ENCODE data around the gene ZBTB20. TPM values are rescaled to one million over a fixed set of nuclear protein-coding genes. Genes with fewer than 3 reads are reported as not detected.

Gene ZBTB20
- total RNA-seq, 5 donors from 2014 or later (not counting 1 experiment from before 2014, with no cell fraction given): 43.1 to 80.7 (median 48.4) TPM

DNA sequence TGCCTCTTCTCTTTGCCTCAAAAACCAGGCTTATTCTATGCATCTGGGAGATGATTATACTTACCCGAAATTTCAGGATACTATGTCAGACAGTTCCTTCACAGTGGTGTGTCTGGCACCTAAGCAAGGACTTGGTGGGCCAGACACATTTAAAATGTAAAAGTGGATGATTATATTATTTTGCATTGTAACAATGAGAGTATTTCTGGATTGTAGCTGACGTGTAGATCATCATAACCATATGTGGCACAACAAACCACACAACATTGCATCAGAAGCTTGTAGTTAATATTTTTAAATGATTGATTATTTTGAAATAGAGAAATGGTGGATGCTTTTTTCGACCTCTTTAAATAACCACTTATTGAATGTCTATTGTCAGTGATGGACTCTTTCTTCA, 744.2 kb downstream of the ZBTB20 start:
- no peaks in the 10 kb centered on the region for H3K36me3 Mint-ChIP-seq
- 100% methylated on average over 1 of the region's 3 CpGs for WGBS (ENCODE audit: insufficient coverage)
- no peak overlapping the region for H3K4me3 ChIP-seq (ENCODE audit: control insufficient read depth in 1 of 2, extremely low read depth in 1 of 2, low read length in 1 of 2)
- H3K27ac ChIP-seq (ENCODE audit: low read length): no peak overlapping the region
- no peaks in the 10 kb centered on the region for H3K4me1 Mint-ChIP-seq
- no peaks in the 10 kb centered on the region for H3K27me3 ChIP-seq (replicated peaks in 1 of 2; ENCODE audit: control insufficient read depth in 2 of 2, extremely low read depth in 1 of 2, insufficient read depth in 2 of 2, low read length in 1 of 2)
- no peaks in the 10 kb centered on the region for H3K9me3 ChIP-seq
- H3K4me1 ChIP-seq (ENCODE audit: control insufficient read depth in 1 of 2, extremely low read depth in 1 of 2, insufficient read depth in 2 of 2, low read length in 2 of 2): no peaks in the 10 kb centered on the region
- H3K4me3 Mint-ChIP-seq: no peak overlapping the region
- ATAC-seq (replicated peaks in 1 of 4) (no peak), DNase-seq (no peak)
- no peaks in the 10 kb centered on the region for H3K36me3 ChIP-seq (ENCODE audit: control insufficient read depth in 2 of 2, extremely low read depth in 1 of 2, insufficient read depth in 1 of 2, low read length in 1 of 2)
- CTCF ChIA-PET: interaction anchor here (0.7 to 2.0 kb wide), 2 partner anchors 15 to 16 kb away, joined by 4 to 8 read pairs; no protein-coding TSS in a partner anchor
- H3K27ac Mint-ChIP-seq: no peak overlapping the region
- no peaks in the 10 kb centered on the region for H3K9me3 Mint-ChIP-seq
- no peaks in the 10 kb centered on the region for H3K27me3 Mint-ChIP-seq
- POLR2A ChIA-PET: no interaction called here

DNA sequence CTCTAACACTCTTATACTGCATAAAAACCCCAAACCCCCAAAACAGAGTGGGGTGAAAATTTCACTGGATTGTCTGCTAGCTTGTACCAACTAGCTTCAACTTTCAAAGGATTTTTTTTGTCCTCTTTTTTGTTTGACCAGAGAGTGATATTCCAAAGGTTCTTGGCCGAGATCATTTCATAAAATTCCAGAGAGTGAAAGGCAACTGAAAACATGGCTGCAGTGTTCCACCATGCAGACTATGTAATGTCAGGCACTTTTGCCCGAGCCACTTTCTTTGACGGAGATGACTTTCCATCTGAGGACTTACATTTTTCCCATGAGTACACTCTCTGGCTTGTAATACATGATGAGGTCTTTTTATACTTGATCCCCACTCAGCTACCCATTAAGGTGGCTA, 745.7 kb downstream of the ZBTB20 start:
- no peaks in the 10 kb centered on the region for H3K36me3 ChIP-seq (ENCODE audit: control insufficient read depth in 2 of 2, extremely low read depth in 1 of 2, insufficient read depth in 1 of 2, low read length in 1 of 2)
- ATAC-seq (replicated peaks in 1 of 4) (no peak), DNase-seq (no peak)
- no peaks in the 10 kb centered on the region for H3K4me1 ChIP-seq (ENCODE audit: control insufficient read depth in 1 of 2, extremely low read depth in 1 of 2, insufficient read depth in 2 of 2, low read length in 2 of 2)
- Mint-ChIP-seq H3K36me3 (no peaks in the 10 kb centered on the region), H3K4me3 (no peak overlapping the region), H3K4me1 (peaks cover 2 to 8% (median 3%) of the 10 kb centered on the region in 3 donors), H3K27me3 (no peaks in the 10 kb centered on the region), H3K9me3 (no peaks in the 10 kb centered on the region), H3K27ac (no peak overlapping the region)
- no peaks in the 10 kb centered on the region for H3K27me3 ChIP-seq (replicated peaks in 1 of 2; ENCODE audit: control insufficient read depth in 2 of 2, extremely low read depth in 1 of 2, insufficient read depth in 2 of 2, low read length in 1 of 2)
- no peak overlapping the region for H3K4me3 ChIP-seq (ENCODE audit: control insufficient read depth in 1 of 2, extremely low read depth in 1 of 2, low read length in 1 of 2)
- CTCF ChIA-PET: interaction anchor here in 1 of 2 donors (0.7 to 0.8 kb wide), 2 partner anchors 115 to 217 kb away, joined by 3 read pairs; no protein-coding TSS in a partner anchor
- no CpG with 5 or more reads among the region's 3 CpGs for WGBS (ENCODE audit: insufficient coverage)
- POLR2A ChIA-PET: no interaction called here
- H3K27ac ChIP-seq (ENCODE audit: low read length): no peak overlapping the region
- H3K9me3 ChIP-seq: no peaks in the 10 kb centered on the region

DNA sequence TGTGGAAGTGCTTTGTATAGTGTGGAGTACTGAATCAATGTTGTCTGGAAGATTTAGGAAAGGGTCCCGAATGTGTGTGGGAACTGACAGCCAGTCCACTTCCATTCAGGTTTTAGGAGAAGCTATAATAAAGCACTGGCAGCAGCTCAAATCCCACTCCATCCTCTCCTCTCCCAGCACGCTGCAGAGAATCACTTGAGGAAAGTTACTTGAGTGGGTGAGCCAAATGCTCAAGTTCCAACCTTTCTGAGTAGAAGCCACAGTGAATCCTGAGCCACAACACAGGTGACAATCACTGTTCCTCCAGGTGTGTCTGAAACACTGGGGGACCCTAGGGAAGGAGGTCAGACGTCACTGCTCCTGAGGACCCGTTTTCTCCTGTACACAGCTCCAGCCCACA, 746.7 kb downstream of the ZBTB20 start:
- no peak overlapping the region for H3K27ac ChIP-seq (ENCODE audit: low read length)
- Mint-ChIP-seq H3K36me3 (no peaks in the 10 kb centered on the region), H3K4me1 (peaks cover 2 to 8% (median 3%) of the 10 kb centered on the region in 3 donors), H3K9me3 (no peaks in the 10 kb centered on the region), H3K27me3 (no peaks in the 10 kb centered on the region), H3K4me3 (no peak overlapping the region), H3K27ac (no peak overlapping the region)
- POLR2A ChIA-PET: no interaction called here
- no peaks in the 10 kb centered on the region for H3K27me3 ChIP-seq (replicated peaks in 1 of 2; ENCODE audit: control insufficient read depth in 2 of 2, extremely low read depth in 1 of 2, insufficient read depth in 2 of 2, low read length in 1 of 2)
- H3K4me3 ChIP-seq (ENCODE audit: control insufficient read depth in 1 of 2, extremely low read depth in 1 of 2, low read length in 1 of 2): no peak overlapping the region
- DNase-seq: no peak
- H3K36me3 ChIP-seq (ENCODE audit: control insufficient read depth in 2 of 2, extremely low read depth in 1 of 2, insufficient read depth in 1 of 2, low read length in 1 of 2): no peaks in the 10 kb centered on the region
- ATAC-seq (replicated peaks in 1 of 4): no peak
- H3K9me3 ChIP-seq: no peaks in the 10 kb centered on the region
- H3K4me1 ChIP-seq (ENCODE audit: control insufficient read depth in 1 of 2, extremely low read depth in 1 of 2, insufficient read depth in 2 of 2, low read length in 2 of 2): no peaks in the 10 kb centered on the region
- 93% methylated on average over 3 of the region's 4 CpGs for WGBS (ENCODE audit: insufficient coverage)
- CTCF ChIA-PET: interaction anchor here in 1 of 2 donors (0.5 to 1.3 kb wide), 2 partner anchors 16 to 22 kb away, joined by 3 read pairs; no protein-coding TSS in a partner anchor

DNA sequence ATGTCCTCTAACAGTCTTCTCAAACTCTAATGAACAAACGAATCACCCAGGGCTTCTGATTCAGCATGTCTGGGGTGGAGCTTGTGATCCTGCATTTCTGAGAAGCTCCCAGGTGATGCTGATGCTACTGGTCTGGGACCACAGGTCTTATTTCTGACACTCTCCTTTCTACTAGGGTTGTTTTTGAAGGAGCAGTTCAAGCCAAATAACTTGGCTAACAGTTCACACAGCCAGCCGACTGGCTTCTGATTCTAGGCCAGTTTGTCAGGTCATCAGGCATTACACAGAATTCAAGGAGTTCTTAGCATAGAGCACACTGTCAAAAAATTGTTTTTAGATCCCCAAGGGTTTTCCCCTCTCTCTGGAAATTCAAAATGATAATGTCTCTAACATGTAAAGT, 752.5 kb downstream of the ZBTB20 start:
- POLR2A ChIA-PET: no interaction called here
- Mint-ChIP-seq H3K9me3 (no peaks in the 10 kb centered on the region), H3K27me3 (no peaks in the 10 kb centered on the region), H3K4me1 (peaks cover 27 to 44% (median 34%) of the 10 kb centered on the region in 3 donors), H3K36me3 (no peaks in the 10 kb centered on the region), H3K27ac (no peak overlapping the region), H3K4me3 (no peak overlapping the region)
- Histone ChIP-seq H3K27ac (ENCODE audit: low read length) (no peak overlapping the region), H3K4me3 (ENCODE audit: control insufficient read depth in 1 of 2, extremely low read depth in 1 of 2, low read length in 1 of 2) (no peak overlapping the region), H3K4me1 (ENCODE audit: control insufficient read depth in 1 of 2, extremely low read depth in 1 of 2, insufficient read depth in 2 of 2, low read length in 2 of 2) (no peaks in the 10 kb centered on the region), H3K9me3 (no peaks in the 10 kb centered on the region), H3K27me3 (replicated peaks in 1 of 2; ENCODE audit: control insufficient read depth in 2 of 2, extremely low read depth in 1 of 2, insufficient read depth in 2 of 2, low read length in 1 of 2) (no peaks in the 10 kb centered on the region), H3K36me3 (ENCODE audit: control insufficient read depth in 2 of 2, extremely low read depth in 1 of 2, insufficient read depth in 1 of 2, low read length in 1 of 2) (no peaks in the 10 kb centered on the region)
- no peak for ATAC-seq (replicated peaks in 1 of 4)
- WGBS (ENCODE audit: insufficient coverage): no CpG with 5 or more reads among the region's 2 CpGs
- CTCF ChIA-PET: interaction anchor here in 1 of 2 donors (1.5 kb wide), 1 partner anchor 10 kb away, joined by 6 read pairs; no protein-coding TSS in a partner anchor
- DNase-seq: no peak

DNA sequence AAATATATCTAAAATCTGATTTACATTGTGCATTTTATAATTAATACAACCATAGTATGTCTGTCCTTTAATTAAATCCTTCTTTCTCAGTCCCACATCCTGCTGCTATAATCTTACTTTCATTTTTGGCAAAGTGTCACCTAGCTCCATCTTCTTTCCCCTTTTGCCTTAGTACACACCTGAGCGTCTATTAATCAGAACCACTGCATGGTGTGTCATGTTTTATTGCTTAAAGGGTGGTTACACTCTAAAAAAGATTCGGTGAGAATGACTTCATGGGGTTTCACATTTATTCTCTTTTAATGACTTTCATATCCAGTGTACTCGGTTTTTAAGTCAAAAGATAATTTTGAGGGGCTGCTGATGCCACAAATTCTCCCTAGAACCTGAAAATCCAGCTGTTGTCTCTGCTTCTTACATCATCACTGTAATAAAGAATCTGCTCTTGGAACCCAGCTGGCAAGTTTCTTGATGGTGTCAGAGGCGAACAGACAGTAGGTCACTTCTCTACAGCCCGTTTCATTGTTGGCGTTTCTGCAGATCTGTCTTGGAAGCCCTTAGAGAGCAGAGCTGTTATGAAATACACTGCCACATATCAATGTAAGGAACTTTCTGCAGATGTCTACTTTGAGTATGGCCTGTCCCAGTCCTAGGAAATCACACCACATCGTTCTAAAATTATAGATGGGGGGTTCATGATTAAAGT, 753.6 kb downstream of the ZBTB20 start:
- Mint-ChIP-seq H3K9me3 (no peaks in the 10 kb centered on the region), H3K4me1 (peaks cover 32 to 51% (median 42%) of the 10 kb centered on the region in 3 donors), H3K27ac (no peak overlapping the region), H3K4me3 (no peak overlapping the region), H3K36me3 (peaks cover 7% of the 10 kb centered on the region), H3K27me3 (no peaks in the 10 kb centered on the region)
- POLR2A ChIA-PET: interaction anchor here in 1 of 2 donors (0.6 kb wide), 2 partner anchors 444 to 1409 kb away, joined by 3 read pairs; no protein-coding TSS in a partner anchor
- CTCF ChIA-PET: interaction anchor here (0.6 to 0.9 kb wide), 3 partner anchors 10 to 1804 kb away, joined by 3 to 7 read pairs (median 3); no protein-coding TSS in a partner anchor
- H3K27ac ChIP-seq (ENCODE audit: low read length): no peak overlapping the region
- WGBS (ENCODE audit: insufficient coverage): 100% methylated on average over 1 of the region's 7 CpGs
- ATAC-seq (replicated peaks in 1 of 4) (no peak), DNase-seq (peak in 1 of 35 experiments; percentile 2)
- peaks cover 0 to 7% of the 10 kb centered on the region in 2 experiments for H3K4me1 ChIP-seq (ENCODE audit: control insufficient read depth in 1 of 2, extremely low read depth in 1 of 2, insufficient read depth in 2 of 2, low read length in 2 of 2)
- H3K4me3 ChIP-seq (ENCODE audit: control insufficient read depth in 1 of 2, extremely low read depth in 1 of 2, low read length in 1 of 2): no peak overlapping the region
- no peaks in the 10 kb centered on the region for H3K9me3 ChIP-seq
- H3K36me3 ChIP-seq (ENCODE audit: control insufficient read depth in 2 of 2, extremely low read depth in 1 of 2, insufficient read depth in 1 of 2, low read length in 1 of 2): no peaks in the 10 kb centered on the region
- no peaks in the 10 kb centered on the region for H3K27me3 ChIP-seq (replicated peaks in 1 of 2; ENCODE audit: control insufficient read depth in 2 of 2, extremely low read depth in 1 of 2, insufficient read depth in 2 of 2, low read length in 1 of 2)

DNA sequence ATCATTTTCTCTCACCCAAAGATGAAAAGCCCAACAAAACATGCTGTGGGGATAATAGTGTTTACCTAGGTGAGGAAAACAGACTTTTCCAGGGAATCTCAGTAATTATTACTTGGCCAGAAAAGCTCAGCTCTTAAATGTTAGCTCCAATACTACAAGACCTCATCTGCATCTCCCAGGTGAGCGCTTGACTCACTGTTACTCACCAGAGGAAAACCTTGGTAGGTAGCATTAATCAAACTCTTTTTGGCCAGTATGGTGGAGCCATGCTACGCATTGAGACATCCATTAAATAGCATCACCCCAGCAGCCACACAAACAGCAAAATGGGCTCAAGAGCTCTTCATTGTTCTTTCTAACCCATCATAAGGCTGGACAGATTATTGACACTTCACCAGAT, 754.3 kb downstream of the ZBTB20 start:
- POLR2A ChIA-PET: interaction anchor here in 1 of 2 donors (0.6 kb wide), 1 partner anchor 444 kb away, joined by 3 read pairs; no protein-coding TSS in a partner anchor
- peak overlapping the region in 1 of 2 donors; percentile 12 for H3K27ac Mint-ChIP-seq

More for the DNA sequence above, 754.3 kb downstream of the ZBTB20 start:
- Histone ChIP-seq H3K36me3 (ENCODE audit: control insufficient read depth in 2 of 2, extremely low read depth in 1 of 2, insufficient read depth in 1 of 2, low read length in 1 of 2) (no peaks in the 10 kb centered on the region), H3K4me1 (ENCODE audit: control insufficient read depth in 1 of 2, extremely low read depth in 1 of 2, insufficient read depth in 2 of 2, low read length in 2 of 2) (peaks cover 0 to 10% of the 10 kb centered on the region in 2 experiments), H3K27me3 (replicated peaks in 1 of 2; ENCODE audit: control insufficient read depth in 2 of 2, extremely low read depth in 1 of 2, insufficient read depth in 2 of 2, low read length in 1 of 2) (no peaks in the 10 kb centered on the region), H3K4me3 (ENCODE audit: control insufficient read depth in 1 of 2, extremely low read depth in 1 of 2, low read length in 1 of 2) (no peak overlapping the region), H3K27ac (ENCODE audit: low read length) (no peak overlapping the region), H3K9me3 (no peaks in the 10 kb centered on the region)
- H3K9me3 Mint-ChIP-seq: no peaks in the 10 kb centered on the region
- peaks cover 11% of the 10 kb centered on the region for H3K36me3 Mint-ChIP-seq
- CTCF ChIA-PET: interaction anchor here (0.6 to 0.9 kb wide), 5 partner anchors 9 to 1804 kb away, joined by 3 to 7 read pairs (median 3); no protein-coding TSS in a partner anchor
- H3K27me3 Mint-ChIP-seq: no peaks in the 10 kb centered on the region
- H3K4me3 Mint-ChIP-seq: no peak overlapping the region
- WGBS (ENCODE audit: insufficient coverage): 100% methylated on average over 1 of the region's 2 CpGs
- H3K4me1 Mint-ChIP-seq: peaks cover 32 to 56% (median 46%) of the 10 kb centered on the region in 3 donors
- no peak for ATAC-seq (replicated peaks in 1 of 4)
- no peak for DNase-seq

All from T-cell (primary cell).